Measurements from ENCODE around the gene ZNF583.

ZNF583 gene

GRCh38 chr19:56398809-56399208 is 5.3 kb upstream of the ZNF583 start:
- Mint-ChIP-seq H3K27ac (no peak overlapping the region), H3K4me1 (peaks cover 9% of the 10 kb centered on the region), H3K27me3 (ENCODE audit: low read depth, poor library complexity) (peaks cover 6% of the 10 kb centered on the region), H3K36me3 (ENCODE audit: low read depth) (peaks cover 99% of the 10 kb centered on the region), H3K4me3 (no peak overlapping the region), H3K9me3 (peaks cover 97% of the 10 kb centered on the region)
- no peak for DNase-seq
- TF ChIP-seq CTCF (IDR thresholded peaks at IDR 0.05) = no peak

DNA sequence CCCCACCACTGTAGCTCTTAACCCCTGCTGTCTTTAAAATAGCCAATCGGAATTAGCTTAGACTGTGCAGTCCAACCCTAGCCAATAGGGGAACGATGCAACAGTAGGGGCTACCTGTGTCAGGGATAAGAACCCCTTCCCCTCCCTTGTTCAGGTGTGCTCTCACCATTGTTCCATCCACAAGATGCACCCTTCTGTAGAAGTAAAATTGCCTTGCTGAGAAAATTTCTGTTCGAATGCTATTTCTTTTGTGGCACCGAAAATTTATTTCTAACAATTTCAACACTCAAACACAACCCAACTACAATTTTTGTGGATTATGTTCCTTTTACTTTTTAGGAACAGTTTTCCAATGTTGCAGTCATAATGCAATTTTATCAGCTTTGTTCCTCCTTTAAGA is 3.6 kb upstream of the ZNF583 start:
- Mint-ChIP-seq H3K27ac (no peak overlapping the region), H3K4me3 (no peak overlapping the region), H3K9me3 (peaks cover 94% of the 10 kb centered on the region), H3K4me1 (peaks cover 18% of the 10 kb centered on the region), H3K36me3 (ENCODE audit: low read depth) (peaks cover 96% of the 10 kb centered on the region), H3K27me3 (ENCODE audit: low read depth, poor library complexity) (peaks cover 7% of the 10 kb centered on the region)
- DNase-seq = no peak
- TF ChIP-seq CTCF (IDR thresholded peaks at IDR 0.05) = no peak

DNA sequence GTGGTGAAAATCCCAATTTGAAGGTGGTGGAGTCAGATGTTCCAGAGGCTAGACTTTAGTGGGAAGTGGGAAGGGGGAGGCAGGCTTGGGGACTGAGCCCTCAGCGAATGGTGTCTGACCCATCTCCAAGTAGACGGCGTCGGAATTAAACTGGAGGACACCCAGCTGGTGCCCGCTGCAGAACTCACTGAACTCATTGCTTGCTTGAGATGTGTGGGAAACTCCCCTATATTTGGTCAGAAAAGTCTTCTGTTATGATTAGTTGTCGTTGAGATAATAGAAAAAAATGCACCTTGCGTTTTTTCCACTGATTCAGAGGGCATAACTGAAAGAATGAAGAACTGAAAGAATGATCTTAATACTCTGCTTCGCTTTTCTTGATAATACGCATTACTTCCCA is 871 bp upstream of the ZNF583 start:
- Mint-ChIP-seq H3K27me3 (ENCODE audit: low read depth, poor library complexity) (peaks cover 8% of the 10 kb centered on the region), H3K27ac (peak overlapping the region; percentile 13), H3K9me3 (peaks cover 97% of the 10 kb centered on the region), H3K36me3 (ENCODE audit: low read depth) (peaks cover 97% of the 10 kb centered on the region), H3K4me3 (peak overlapping the region; percentile 86), H3K4me1 (peaks cover 18% of the 10 kb centered on the region)
- no peak for DNase-seq
- no peak for TF ChIP-seq CTCF (IDR thresholded peaks at IDR 0.05)

- Mint-ChIP-seq H3K9me3 (peaks cover 97% of the 10 kb centered on the region), H3K4me1 (peaks cover 18% of the 10 kb centered on the region), H3K36me3 (ENCODE audit: low read depth) (peaks cover 97% of the 10 kb centered on the region), H3K4me3 (peak overlapping the region; percentile 86), H3K27me3 (ENCODE audit: low read depth, poor library complexity) (peaks cover 6% of the 10 kb centered on the region), H3K27ac (peak overlapping the region; percentile 78)
- no peak for TF ChIP-seq CTCF (IDR thresholded peaks at IDR 0.05)
- no peak for DNase-seq
These were observed 549 bp downstream of the ZNF583 start for GRCh38 chr19:56404705-56405056.

- no peak for DNase-seq
- H3K27me3 Mint-ChIP-seq (ENCODE audit: low read depth, poor library complexity) = peaks cover 6% of the 10 kb centered on the region
- peaks cover 97% of the 10 kb centered on the region for H3K9me3 Mint-ChIP-seq
- no peak for TF ChIP-seq CTCF (IDR thresholded peaks at IDR 0.05)
- peaks cover 97% of the 10 kb centered on the region for H3K36me3 Mint-ChIP-seq (ENCODE audit: low read depth)
- peaks cover 18% of the 10 kb centered on the region for H3K4me1 Mint-ChIP-seq
- H3K27ac Mint-ChIP-seq = no peak overlapping the region
- H3K4me3 Mint-ChIP-seq = peak overlapping the region; percentile 86
These were observed 930 bp downstream of the ZNF583 start for GRCh38 chr19:56405062-56405461.

DNA sequence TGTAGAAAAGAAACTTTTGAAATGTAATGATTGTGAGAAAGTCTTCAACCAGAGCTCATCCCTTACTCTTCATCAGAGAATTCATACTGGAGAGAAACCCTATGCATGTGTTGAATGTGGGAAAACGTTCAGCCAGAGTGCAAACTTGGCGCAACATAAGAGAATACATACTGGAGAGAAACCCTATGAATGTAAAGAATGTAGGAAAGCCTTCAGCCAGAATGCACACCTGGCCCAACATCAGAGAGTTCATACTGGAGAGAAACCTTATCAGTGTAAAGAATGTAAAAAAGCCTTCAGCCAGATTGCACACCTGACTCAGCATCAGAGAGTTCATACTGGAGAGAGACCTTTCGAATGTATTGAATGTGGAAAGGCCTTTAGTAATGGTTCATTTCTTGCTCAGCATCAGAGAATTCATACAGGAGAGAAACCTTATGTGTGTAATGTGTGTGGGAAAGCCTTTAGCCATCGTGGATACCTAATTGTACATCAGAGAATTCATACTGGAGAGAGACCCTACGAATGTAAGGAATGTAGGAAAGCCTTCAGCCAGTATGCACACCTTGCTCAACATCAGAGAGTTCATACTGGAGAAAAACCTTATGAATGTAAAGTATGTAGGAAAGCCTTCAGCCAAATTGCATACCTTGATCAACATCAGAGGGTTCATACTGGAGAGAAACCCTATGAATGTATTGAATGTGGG is 19.3 kb downstream of the ZNF583 start:
- TF ChIP-seq CTCF (IDR thresholded peaks at IDR 0.05) = no peak
- Mint-ChIP-seq H3K27me3 (ENCODE audit: low read depth, poor library complexity) (no peaks in the 10 kb centered on the region), H3K27ac (no peak overlapping the region), H3K9me3 (peaks cover 100% of the 10 kb centered on the region), H3K4me1 (no peaks in the 10 kb centered on the region), H3K36me3 (ENCODE audit: low read depth) (peaks cover 74% of the 10 kb centered on the region), H3K4me3 (no peak overlapping the region)
- no peak for DNase-seq

Data from nephron progenitor cell (in vitro differentiated cells).